ENCODE measurements around the gene RFLNA. TPM values are rescaled to one million over a fixed set of nuclear protein-coding genes. Genes with fewer than 3 reads are reported as not detected.
A peak's percentile ranks its signal among the peaks of the same experiment; 100 is the strongest.

Gene RFLNA
- total and polyA plus RNA-seq, 2 experiments from 2014 or later = 57.8 to 67.8 TPM

- WGBS (ENCODE audit: low lambda C conversion rate, missing lambda C conversion rate) = 87% methylated on average over 4 of the region's 4 CpGs
- Histone ChIP-seq H3K4me2 (no peak overlapping the region), H4K20me1 (ENCODE audit: insufficient read depth, poor library complexity, severe bottlenecking) (no peaks in the 10 kb centered on the region), H3K4me1 (ENCODE audit: insufficient read depth) (no peaks in the 10 kb centered on the region), H3K9me3 (ENCODE audit: low read depth) (no peaks in the 10 kb centered on the region), H3K79me2 (no peaks in the 10 kb centered on the region), H2AFZ (no peak overlapping the region), H3K27me3 (no peaks in the 10 kb centered on the region), H3K4me3 (no peak overlapping the region), H3K36me3 (replicated peaks; ENCODE audit: insufficient read depth, low read depth) (no peaks in the 10 kb centered on the region), H3K27ac (no peak overlapping the region), H3K9me2 (replicated peaks; ENCODE audit: insufficient read depth) (no peaks in the 10 kb centered on the region)
- TF ChIP-seq EZH2 (IDR thresholded peaks at IDR 0.05; ENCODE audit: borderline replicate concordance) = no peak
- TF ChIP-seq, protein P1, sequence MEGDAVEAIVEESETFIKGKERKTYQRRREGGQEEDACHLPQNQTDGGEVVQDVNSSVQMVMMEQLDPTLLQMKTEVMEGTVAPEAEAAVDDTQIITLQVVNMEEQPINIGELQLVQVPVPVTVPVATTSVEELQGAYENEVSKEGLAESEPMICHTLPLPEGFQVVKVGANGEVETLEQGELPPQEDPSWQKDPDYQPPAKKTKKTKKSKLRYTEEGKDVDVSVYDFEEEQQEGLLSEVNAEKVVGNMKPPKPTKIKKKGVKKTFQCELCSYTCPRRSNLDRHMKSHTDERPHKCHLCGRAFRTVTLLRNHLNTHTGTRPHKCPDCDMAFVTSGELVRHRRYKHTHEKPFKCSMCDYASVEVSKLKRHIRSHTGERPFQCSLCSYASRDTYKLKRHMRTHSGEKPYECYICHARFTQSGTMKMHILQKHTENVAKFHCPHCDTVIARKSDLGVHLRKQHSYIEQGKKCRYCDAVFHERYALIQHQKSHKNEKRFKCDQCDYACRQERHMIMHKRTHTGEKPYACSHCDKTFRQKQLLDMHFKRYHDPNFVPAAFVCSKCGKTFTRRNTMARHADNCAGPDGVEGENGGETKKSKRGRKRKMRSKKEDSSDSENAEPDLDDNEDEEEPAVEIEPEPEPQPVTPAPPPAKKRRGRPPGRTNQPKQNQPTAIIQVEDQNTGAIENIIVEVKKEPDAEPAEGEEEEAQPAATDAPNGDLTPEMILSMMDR (IDR thresholded peaks at IDR 0.05; ENCODE audit: poor library complexity) = no peak
- no peak for TF ChIP-seq EZH2phosphoT487 (IDR thresholded peaks at IDR 0.05; ENCODE audit: low read depth, severe bottlenecking, unreplicated experiment)
- DNase-seq (ENCODE audit: low spot score) = no peak
Observed at GRCh38 chr12:124267205-124267778, 27.6 kb upstream of the RFLNA start.

GRCh38 chr12:124270671-124271070, 24.2 kb upstream of the RFLNA start:
- TF ChIP-seq, protein P1 (IDR thresholded peaks at IDR 0.05; ENCODE audit: poor library complexity) = no peak
- TF ChIP-seq EZH2phosphoT487 (IDR thresholded peaks at IDR 0.05; ENCODE audit: low read depth, severe bottlenecking, unreplicated experiment) (no peak), EZH2 (IDR thresholded peaks at IDR 0.05; ENCODE audit: borderline replicate concordance) (no peak)
- Histone ChIP-seq H3K4me2 (no peak overlapping the region), H2AFZ (peak overlapping the region; percentile 20), H4K20me1 (ENCODE audit: insufficient read depth, poor library complexity, severe bottlenecking) (no peaks in the 10 kb centered on the region), H3K4me3 (no peak overlapping the region), H3K27ac (no peak overlapping the region), H3K27me3 (no peaks in the 10 kb centered on the region), H3K9me3 (ENCODE audit: low read depth) (no peaks in the 10 kb centered on the region), H3K9me2 (replicated peaks; ENCODE audit: insufficient read depth) (no peaks in the 10 kb centered on the region), H3K79me2 (no peaks in the 10 kb centered on the region), H3K36me3 (replicated peaks; ENCODE audit: insufficient read depth, low read depth) (no peaks in the 10 kb centered on the region), H3K4me1 (ENCODE audit: insufficient read depth) (no peaks in the 10 kb centered on the region)
- no peak for DNase-seq (ENCODE audit: low spot score)
- 75% methylated on average over 6 of the region's 6 CpGs for whole genome bisulfite sequencing (ENCODE audit: low lambda C conversion rate, missing lambda C conversion rate)

GRCh38 chr12:124273630-124274029, 21.3 kb upstream of the RFLNA start:
- no peaks in the 10 kb centered on the region for H3K27me3 ChIP-seq
- H3K4me1 ChIP-seq (ENCODE audit: insufficient read depth) = peaks cover 13% of the 10 kb centered on the region
- 83% methylated on average over 3 of the region's 3 CpGs for WGBS (ENCODE audit: low lambda C conversion rate, missing lambda C conversion rate)
- H3K9me2 ChIP-seq (replicated peaks; ENCODE audit: insufficient read depth) = no peaks in the 10 kb centered on the region
- peak; percentile 67 for DNase-seq (ENCODE audit: low spot score)
- no peak overlapping the region for H3K4me2 ChIP-seq
- H2AFZ ChIP-seq = no peak overlapping the region
- H3K79me2 ChIP-seq = no peaks in the 10 kb centered on the region
- TF ChIP-seq EZH2phosphoT487 (IDR thresholded peaks at IDR 0.05; ENCODE audit: low read depth, severe bottlenecking, unreplicated experiment) = no peak
- TF ChIP-seq, protein P1 (IDR thresholded peaks at IDR 0.05; ENCODE audit: poor library complexity) = peak; percentile 21
- TF ChIP-seq EZH2 (IDR thresholded peaks at IDR 0.05; ENCODE audit: borderline replicate concordance) = no peak
- H3K9me3 ChIP-seq (ENCODE audit: low read depth) = no peaks in the 10 kb centered on the region
- H3K4me3 ChIP-seq = no peak overlapping the region
- H4K20me1 ChIP-seq (ENCODE audit: insufficient read depth, poor library complexity, severe bottlenecking) = no peaks in the 10 kb centered on the region
- no peak overlapping the region for H3K27ac ChIP-seq
- no peaks in the 10 kb centered on the region for H3K36me3 ChIP-seq (replicated peaks; ENCODE audit: insufficient read depth, low read depth)
